H1 (cell line): ENCODE results near the gene UTP25. TPM values are rescaled to one million over a fixed set of nuclear protein-coding genes. Genes with fewer than 3 reads are reported as not detected.

ENCODE experiments used
- TEAD4 ChIP-seq: IDR thresholded peaks from 2 replicates; pipeline ENCODE4 v1.6.1; 2012; ENCODE audit warnings: low read depth, low read length, inconsistent platforms, mixed read lengths
- polyA plus RNA-seq, 7 experiments: library from polyadenylated mRNA; depleted of rRNA in 3 of 7; stranded (reverse) in 5 of 7; unstranded in 2 of 7; fragments of >200 nt in 5 of 7; fragments of 200-250 nt in 2 of 7; gene quantifications; 1 replicate in 5 of 7; 2 replicates in 1 of 7; 4 replicates in 1 of 7; pipeline versions ENCODE4 v1.2.1 to v1.2.3, GENCODE V29; 2011 to 2013; ENCODE audit warnings: missing spikeins in 2 of 7, mixed read lengths in 2 of 7
- total RNA-seq: library from RNA; stranded (reverse); fragmentation: NEBNext Ultra II Directional; extraction: Animal tissue kit (Norgen Biotek cat#: 25700); gene quantifications from 2 replicates; pipeline ENCODE4 v1.2.1, GENCODE V29; 2021

The UTP25 gene
- total and polyA plus RNA-seq, 2 of the 8 experiments (the other 6 are each of a cell fraction or from before 2014, with no cell fraction given), result 4.0 to 7.6 TPM

GRCh38 chr1:209800984-209801834 lies 26.6 kb upstream of the UTP25 start (continued):
- TF ChIP-seq TEAD4, result no peak
